ENCODE measurements around the gene SOBP. TPM values are rescaled to one million over a fixed set of nuclear protein-coding genes. Genes with fewer than 3 reads are reported as not detected.

Gene SOBP
- total RNA-seq, 4 donors from 2014 or later, result 3.8 to 32.5 (median 19.4) TPM

- Histone ChIP-seq H3K27ac (peak overlapping the region; percentile 58 to 87 (median 65)), H3K9me3 (no peaks in the 10 kb centered on the region), H3K36me3 (no peaks in the 10 kb centered on the region), H3K27me3 (no peaks in the 10 kb centered on the region), H3K4me1 (peaks cover 76 to 78% of the 10 kb centered on the region in 2 donors), H3K4me3 (no peak overlapping the region)
- ATAC-seq (no peak), DNase-seq (no peak)
- TF ChIP-seq POLR2A (IDR thresholded peaks at IDR 0.05) (no peak), CTCF (IDR thresholded peaks at IDR 0.05 in 4 of 5, conservative IDR thresholded peaks at IDR 0.05 in 1 of 5) (no peak)
- intact Hi-C loops (cut with DNase I; ENCODE audit: low total_unique reads) (loop anchor here (5.0 kb wide), 1 partner anchor 165 kb away; the partner anchor contains the start of gene SOBP), in situ Hi-C loops (cut with MboI; ENCODE audit: low sequenced_read_pairs in 4 of 4) (loop anchor here in 3 of 4 donors (10.0 to 25.0 kb wide), 2 partner anchors 163 to 170 kb away; partner anchors contain the start of gene SOBP (in 3 of the 3))
These were observed 167.4 kb downstream of the SOBP start for GRCh38 chr6:107657373-107657754.

GRCh38 chr6:107657755-107658461 is 168.0 kb downstream of the SOBP start:
- H3K4me3 ChIP-seq, result peak overlapping the region in 2 of 4 donors; percentile 5 to 26
- H3K27ac ChIP-seq, result peak overlapping the region; percentile 58 to 87 (median 65)
- H3K36me3 ChIP-seq, result no peaks in the 10 kb centered on the region
- H3K4me1 ChIP-seq, result peaks cover 78 to 80% of the 10 kb centered on the region in 2 donors
- no peaks in the 10 kb centered on the region for H3K27me3 ChIP-seq
- peak in 2 of 5 experiments; percentile 34 to 39 for TF ChIP-seq CTCF (IDR thresholded peaks at IDR 0.05 in 4 of 5, conservative IDR thresholded peaks at IDR 0.05 in 1 of 5)
- no peak for TF ChIP-seq POLR2A (IDR thresholded peaks at IDR 0.05)
- DNase-seq, result peak; percentile 66 to 78
- ATAC-seq, result peak; percentile 60 to 61
- intact Hi-C loops (cut with DNase I; ENCODE audit: low total_unique reads), result loop anchor here (5.0 kb wide), 1 partner anchor 166 kb away; the partner anchor contains the start of gene SOBP
- in situ Hi-C loops (cut with MboI; ENCODE audit: low sequenced_read_pairs in 4 of 4), result loop anchor here in 3 of 4 donors (10.0 to 25.0 kb wide), 2 partner anchors 163 to 171 kb away; partner anchors contain the start of gene SOBP (in 3 of the 3)
- no peaks in the 10 kb centered on the region for H3K9me3 ChIP-seq

GRCh38 chr6:107658920-107659865 is 169.3 kb downstream of the SOBP start:
- DNase-seq (no peak), ATAC-seq (no peak)
- no peak for TF ChIP-seq POLR2A (IDR thresholded peaks at IDR 0.05)
- no peak for TF ChIP-seq CTCF (IDR thresholded peaks at IDR 0.05 in 4 of 5, conservative IDR thresholded peaks at IDR 0.05 in 1 of 5)
- H3K4me3 ChIP-seq, result no peak overlapping the region
- H3K36me3 ChIP-seq, result no peaks in the 10 kb centered on the region
- intact Hi-C loops (cut with DNase I; ENCODE audit: low total_unique reads) (loop anchor here (5.0 kb wide), 1 partner anchor 167 kb away; the partner anchor contains the start of gene SOBP), in situ Hi-C loops (cut with MboI; ENCODE audit: low sequenced_read_pairs in 4 of 4) (loop anchor here in 3 of 4 donors (10.0 to 25.0 kb wide), 2 partner anchors 164 to 172 kb away; partner anchors contain the start of gene SOBP (in 3 of the 3))
- H3K9me3 ChIP-seq, result no peaks in the 10 kb centered on the region
- peak overlapping the region; percentile 58 to 87 (median 65) for H3K27ac ChIP-seq
- H3K4me1 ChIP-seq, result peaks cover 75 to 76% of the 10 kb centered on the region in 2 donors
- no peaks in the 10 kb centered on the region for H3K27me3 ChIP-seq

GRCh38 chr6:107660839-107661238 is 170.9 kb downstream of the SOBP start:
- Histone ChIP-seq H3K4me1 (peaks cover 75 to 79% of the 10 kb centered on the region in 2 donors), H3K4me3 (no peak overlapping the region), H3K9me3 (no peaks in the 10 kb centered on the region), H3K27ac (peak overlapping the region; percentile 60 to 87 (median 66)), H3K36me3 (no peaks in the 10 kb centered on the region), H3K27me3 (no peaks in the 10 kb centered on the region)
- no peak for TF ChIP-seq CTCF (IDR thresholded peaks at IDR 0.05 in 4 of 5, conservative IDR thresholded peaks at IDR 0.05 in 1 of 5)
- no peak for TF ChIP-seq POLR2A (IDR thresholded peaks at IDR 0.05)
- peak; percentile 67 for ATAC-seq
- DNase-seq, result peak; percentile 38 to 66
- intact Hi-C loops (cut with DNase I; ENCODE audit: low total_unique reads) (no loop called here), in situ Hi-C loops (cut with MboI; ENCODE audit: low sequenced_read_pairs in 4 of 4) (loop anchor here in 2 of 4 donors (25.0 kb wide), 1 partner anchor 174 kb away; the partner anchor contains the start of gene SOBP (in 2 of the 2))

All from gastrocnemius medialis (tissue), 4 donors.